Fibroblast of villous mesenchyme (primary cell): ENCODE data around the gene ZNF200. TPM values are rescaled to one million over a fixed set of nuclear protein-coding genes. Genes with fewer than 3 reads are reported as not detected.

Source experiments
- DNase-seq: peaks from one replicate; pipeline ENCODE4 v3.0.0-alpha.2; 2010; ENCODE audit warnings: low read depth
- H3K4me3 ChIP-seq: 2 replicates; pipeline ENCODE4 v1.5.1; 2011; ENCODE audit warnings: low read depth, mild to moderate bottlenecking, low read length
- CTCF ChIP-seq: IDR thresholded peaks from 2 replicates; pipeline ENCODE4 v1.5.1; 2012; ENCODE audit warnings: low read depth, mild to moderate bottlenecking, low read length; ENCODE audit not compliant: insufficient read depth
- total RNA-seq: library from RNA; depleted of rRNA; stranded (reverse); fragments of >200 nt; gene quantifications from 2 replicates; pipeline ENCODE4 v1.2.3, GENCODE V29; 2012

Gene ZNF200
- total RNA-seq, 1 donor, result 11.2 TPM

- H3K4me3 ChIP-seq, result peak overlapping the region; percentile 35
- no peak for DNase-seq
- TF ChIP-seq CTCF, result no peak
Observed at GRCh38 chr16:3175157-3176093, 59.5 kb downstream of the ZNF200 start.

GRCh38 chr16:3174618-3175148 is 60.3 kb downstream of the ZNF200 start:
- TF ChIP-seq CTCF, result no peak
- H3K4me3 ChIP-seq, result peak overlapping the region; percentile 9
- DNase-seq, result no peak

- peak overlapping the region; percentile 44 for H3K4me3 ChIP-seq
- no peak for DNase-seq
Observed at GRCh38 chr16:3173892-3174617, 60.9 kb downstream of the ZNF200 start.

More at GRCh38 chr16:3173892-3174617, 60.9 kb downstream of the ZNF200 start:
- TF ChIP-seq CTCF, result peak; percentile 45

Other genes starting within 250 kb of the ZNF200 start
- not detected in 2 replicates for gene CLDN9, start 222.2 kb downstream of the ZNF200 start, total RNA-seq
- gene CLDN6, start 217.0 kb downstream of the ZNF200 start, total RNA-seq, result not detected in 2 replicates
- 196 and 201 TPM in 2 replicates for gene TNFRSF12A, start 214.8 kb downstream of the ZNF200 start, total RNA-seq
- 28.1 and 31.9 TPM in 2 replicates for gene HCFC1R1, start 211.2 kb downstream of the ZNF200 start, total RNA-seq
- 28.1 and 29.6 TPM in 2 replicates for gene THOC6, start 211.1 kb downstream of the ZNF200 start, total RNA-seq
- under 0.01 TPM in 1 of 2 replicates, not detected in the other for gene BICDL2, start 198.2 kb downstream of the ZNF200 start, total RNA-seq
- gene MMP25, start 188.6 kb downstream of the ZNF200 start, total RNA-seq, result under 0.01 TPM in 1 of 2 replicates, not detected in the other
- gene IL32, start 169.5 kb downstream of the ZNF200 start, total RNA-seq, result 12.6 and 25.0 TPM in 2 replicates
- under 0.01 TPM in 1 of 2 replicates, not detected in the other for gene ZSCAN10, start 135.9 kb downstream of the ZNF200 start, total RNA-seq
- gene ZNF205, start 122.6 kb downstream of the ZNF200 start, total RNA-seq, result 14.2 and 18.4 TPM in 2 replicates
- 3.5 and 5.5 TPM in 2 replicates for gene ZNF213, start 100.1 kb downstream of the ZNF200 start, total RNA-seq
- gene OR1F1, start 47.0 kb downstream of the ZNF200 start, total RNA-seq, result under 0.01 and 0.43 TPM in 2 replicates
- gene MEFV, start 21.5 kb upstream of the ZNF200 start, total RNA-seq, result under 0.01 TPM in 1 of 2 replicates, not detected in the other
- gene ZNF263, start 48.3 kb upstream of the ZNF200 start, total RNA-seq, result 43.2 and 56.7 TPM in 2 replicates
- 4.2 and 7.3 TPM in 2 replicates for gene TIGD7, start 70.3 kb upstream of the ZNF200 start, total RNA-seq
- 19.0 and 25.5 TPM in 2 replicates for gene ZNF75A, start 70.3 kb upstream of the ZNF200 start, total RNA-seq
- gene OR2C1, start 120.7 kb upstream of the ZNF200 start, total RNA-seq, result not detected in 2 replicates
- gene ZSCAN32, start 165.8 kb upstream of the ZNF200 start, total RNA-seq, result 12.1 and 12.6 TPM in 2 replicates
- 8.1 and 8.6 TPM in 2 replicates for gene ZNF174, start 166.1 kb upstream of the ZNF200 start, total RNA-seq
- 3.2 and 5.2 TPM in 2 replicates for gene ZNF597, start 208.3 kb upstream of the ZNF200 start, total RNA-seq
- 10.0 and 16.8 TPM in 2 replicates for gene NAA60, start 208.5 kb upstream of the ZNF200 start, total RNA-seq